H4 (cell line): ENCODE data around the gene GRIA1. TPM values are rescaled to one million over a fixed set of nuclear protein-coding genes. Genes with fewer than 3 reads are reported as not detected.
"Not testable (repeated sequence)": the region's sequence is repeated elsewhere in the genome, so short reads cannot be mapped to it uniquely, and the experiment has no call there.

Source experiments
- DNase-seq: peaks from one replicate; pipeline ENCODE4 v3.0.0-alpha.2; 2015; ENCODE audit warnings: low spot score
- total RNA-seq: library from RNA; depleted of rRNA; stranded (reverse); fragments of >200 nt; shearing (Covaris generic); gene quantifications from 2 replicates; pipeline ENCODE4 v1.2.3, GENCODE V29; 2014

The GRIA1 gene
- total RNA-seq, 1 experiment from 2014 or later, result not detected

- DNase-seq, result no peak
These were observed 228.9 kb downstream of the GRIA1 start for GRCh38 chr5:153719324-153719723.

DNA sequence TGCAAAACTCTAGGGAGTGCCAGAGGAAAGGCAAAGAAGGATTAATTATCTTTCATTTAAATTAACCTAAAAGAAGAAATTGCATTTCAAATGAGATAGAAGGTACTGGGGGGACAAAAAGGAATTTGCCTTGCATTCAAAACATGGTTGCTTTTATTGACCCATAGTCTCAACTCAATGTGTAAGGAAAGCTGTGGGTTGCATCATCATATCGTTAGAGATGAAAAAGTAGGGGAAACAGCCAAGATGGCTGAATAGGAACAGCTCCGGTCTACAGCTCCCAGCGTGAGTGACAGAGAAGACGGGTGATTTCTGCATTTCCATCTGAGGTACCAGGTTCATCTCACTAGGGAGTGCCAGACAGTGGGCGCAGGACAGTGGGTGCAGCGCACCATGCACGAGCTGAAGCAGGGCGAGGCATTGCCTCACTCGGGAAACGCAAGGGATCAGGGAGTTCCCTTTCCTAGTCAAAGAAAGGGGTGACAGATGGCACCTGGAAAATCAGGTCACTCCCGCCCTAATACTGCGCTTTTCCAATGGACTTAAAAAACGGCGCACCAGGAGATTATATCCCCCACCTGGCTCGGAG lies 232.6 kb downstream of the GRIA1 start:
- DNase-seq, result not testable (repeated sequence)

DNA sequence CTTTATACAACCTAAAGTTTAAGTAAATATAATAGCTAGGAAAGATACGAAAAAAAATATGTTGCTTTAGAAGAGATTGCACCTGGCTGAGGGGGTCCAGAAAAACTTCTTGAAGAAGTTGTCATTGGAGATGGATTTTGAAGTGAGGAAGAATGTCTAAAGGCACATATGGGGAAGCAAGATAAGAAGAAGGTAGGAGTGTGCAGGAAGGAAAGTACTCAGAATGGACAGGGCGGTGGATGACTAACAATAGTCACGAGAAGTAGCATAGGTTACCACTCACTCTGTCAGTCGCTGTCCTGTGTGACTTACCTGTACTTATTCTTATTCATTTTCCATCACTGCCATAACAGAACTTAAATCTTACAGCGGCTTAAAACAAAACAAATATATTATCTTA lies 251.6 kb downstream of the GRIA1 start:
- DNase-seq, result no peak

GRCh38 chr5:153744751-153745150 lies 254.3 kb downstream of the GRIA1 start:
- DNase-seq, result no peak

- DNase-seq, result no peak
These were observed 255.4 kb downstream of the GRIA1 start for GRCh38 chr5:153745778-153746395.

DNA sequence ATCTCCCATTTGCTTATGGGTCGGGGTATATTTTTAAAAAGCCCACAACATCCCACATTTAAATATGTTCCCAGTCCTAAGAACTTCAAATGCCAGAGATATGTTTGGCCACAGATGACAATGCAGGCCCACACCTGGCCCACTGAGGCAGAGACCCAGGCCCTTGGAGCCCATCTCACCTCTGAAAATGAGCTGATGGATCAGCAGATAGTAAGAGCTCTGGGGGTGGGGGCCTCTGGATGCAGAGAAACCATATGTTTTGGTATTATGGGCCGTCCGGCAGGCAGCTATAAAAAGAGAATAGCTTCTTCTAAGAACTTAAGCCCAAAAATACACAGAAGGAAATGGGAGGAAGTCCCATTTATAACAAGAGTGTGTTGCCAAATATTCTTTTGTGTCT lies 256.0 kb downstream of the GRIA1 start:
- DNase-seq, result no peak

- no peak for DNase-seq
These were observed 258.4 kb downstream of the GRIA1 start for GRCh38 chr5:153748823-153749222.

GRCh38 chr5:153749960-153750359 lies 259.5 kb downstream of the GRIA1 start:
- no peak for DNase-seq

GRCh38 chr5:153751251-153751650 lies 260.8 kb downstream of the GRIA1 start:
- no peak for DNase-seq

GRCh38 chr5:153752890-153753289 lies 262.4 kb downstream of the GRIA1 start:
- DNase-seq, result no peak

DNA sequence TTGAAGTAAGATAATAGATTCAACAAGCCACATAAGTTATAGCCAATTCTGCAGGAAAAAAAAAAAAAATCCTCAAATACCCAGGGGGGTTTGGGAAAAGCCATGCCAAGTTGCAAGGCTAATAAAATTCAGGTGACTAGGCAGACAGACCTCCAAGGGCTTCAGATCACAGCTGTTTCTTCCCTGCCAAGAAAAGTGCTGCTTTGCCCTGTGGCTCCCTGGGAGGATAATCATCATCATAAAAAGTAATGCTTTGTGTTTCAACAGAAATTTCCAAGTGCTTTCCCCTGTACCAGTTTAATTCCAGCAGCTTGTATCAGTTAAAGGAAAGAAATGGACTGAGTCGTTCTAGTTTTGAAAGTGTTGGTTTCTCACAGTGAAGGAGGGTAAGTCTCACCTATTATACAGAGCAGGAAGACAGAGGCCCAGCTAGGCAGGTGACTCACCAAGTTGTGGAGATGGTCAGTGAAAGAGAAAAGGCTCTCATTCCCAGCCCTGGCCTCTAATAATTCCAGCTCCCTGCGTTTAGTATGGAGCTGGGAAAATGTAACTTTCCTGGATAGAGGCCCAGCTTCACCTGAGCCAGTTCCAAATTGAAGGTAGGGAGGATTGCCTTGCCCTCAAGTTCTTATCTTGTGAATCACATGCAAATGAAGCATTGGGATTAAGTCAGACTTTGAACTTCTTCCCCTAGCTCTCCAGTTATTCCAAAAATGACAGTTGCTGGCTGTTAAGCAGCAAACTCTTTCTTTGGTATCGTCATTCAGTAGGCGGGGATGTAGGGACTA lies 263.4 kb downstream of the GRIA1 start:
- DNase-seq, result no peak

DNA sequence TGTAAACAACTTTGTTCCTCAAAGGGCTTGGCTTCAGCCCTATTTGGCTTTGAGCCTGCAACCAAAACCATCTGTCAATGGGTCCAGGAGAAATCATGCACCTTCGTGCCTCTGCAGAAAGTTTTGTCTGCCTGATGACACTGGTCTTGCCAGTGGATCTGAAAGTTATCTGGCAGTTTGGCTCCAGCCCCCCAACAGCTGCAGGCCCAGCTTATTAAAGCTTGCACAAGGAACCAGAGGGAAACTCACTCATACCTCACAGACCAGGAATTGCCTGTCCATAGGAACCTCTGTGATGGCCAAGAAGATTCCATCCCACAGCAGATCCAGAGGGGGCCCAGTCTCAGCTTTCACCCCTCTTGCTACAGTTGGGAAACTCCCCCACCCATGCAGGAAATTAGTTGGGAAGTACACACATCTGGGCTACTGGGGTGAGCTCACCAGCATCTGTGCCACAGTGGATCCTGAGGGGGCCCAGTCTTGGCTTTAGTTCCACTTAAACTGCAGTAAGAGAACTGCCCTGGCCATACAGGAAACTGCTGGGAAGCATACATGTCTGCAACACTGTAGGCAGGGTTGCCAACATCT lies 265.5 kb downstream of the GRIA1 start:
- DNase-seq, result no peak

DNA sequence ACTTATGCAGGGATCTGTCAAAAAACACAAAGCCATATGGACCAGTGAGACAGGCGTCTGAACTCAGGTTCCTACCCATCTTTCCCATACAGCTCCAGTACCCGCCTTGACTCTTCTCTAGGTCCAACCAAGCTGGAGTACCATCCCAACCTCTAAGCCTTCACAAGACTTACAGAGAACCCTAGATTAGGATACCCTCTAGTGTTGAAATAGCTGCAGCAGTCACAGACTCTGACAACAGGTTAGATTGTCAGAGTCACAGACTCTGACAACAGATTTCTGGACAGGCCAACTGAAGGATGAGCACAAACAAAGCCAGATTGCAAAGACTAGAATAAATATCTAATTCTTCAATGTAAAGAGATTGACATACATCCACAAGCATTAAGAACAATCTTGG lies 266.1 kb downstream of the GRIA1 start:
- no peak for DNase-seq

- no peak for DNase-seq
These were observed 275.5 kb downstream of the GRIA1 start for GRCh38 chr5:153765987-153766386.

DNA sequence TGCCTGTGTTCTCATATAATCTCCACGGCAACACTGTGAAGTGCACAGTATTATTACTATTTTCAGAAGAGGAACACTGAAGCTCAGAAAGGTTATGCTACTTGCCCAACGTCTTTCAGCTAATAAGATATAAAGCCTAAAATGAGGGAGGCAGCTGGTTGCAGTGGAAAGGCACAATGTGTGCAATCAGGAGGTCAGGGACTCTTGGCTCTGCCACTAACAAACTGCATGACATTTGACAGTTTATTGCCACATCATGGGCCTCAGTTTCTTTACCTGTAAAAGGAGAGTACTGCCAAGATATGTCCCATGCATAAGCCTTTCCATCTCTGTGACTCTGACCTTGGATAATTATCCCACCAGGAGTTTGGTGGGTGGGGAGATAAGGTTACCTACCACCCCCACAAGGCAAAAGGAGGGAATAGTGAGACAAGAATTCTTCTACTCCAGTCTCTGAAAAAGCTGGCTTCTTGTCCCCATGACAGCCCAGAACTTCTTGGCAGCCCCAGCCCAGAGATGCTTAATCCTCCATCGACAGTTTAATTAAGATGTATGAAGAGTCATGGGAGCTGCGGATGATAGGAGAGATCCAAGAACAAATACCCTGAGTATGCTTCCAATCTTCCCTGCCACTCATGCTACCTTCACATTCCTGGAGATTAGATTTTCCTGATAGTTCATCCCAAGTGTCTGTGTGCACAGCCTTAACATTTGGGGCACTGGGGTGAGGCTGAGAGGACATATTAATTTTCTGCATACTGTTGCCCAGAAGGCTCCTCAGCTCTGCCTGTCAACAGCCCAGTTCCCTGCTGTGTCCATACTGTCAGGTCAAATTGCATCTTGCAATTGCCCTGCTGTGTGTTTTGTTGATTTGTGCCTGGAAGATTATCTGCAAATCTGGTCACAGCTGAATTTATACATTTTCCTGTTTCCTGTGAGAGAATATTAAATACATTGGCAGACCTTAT lies 277.0 kb downstream of the GRIA1 start:
- no peak for DNase-seq

DNA sequence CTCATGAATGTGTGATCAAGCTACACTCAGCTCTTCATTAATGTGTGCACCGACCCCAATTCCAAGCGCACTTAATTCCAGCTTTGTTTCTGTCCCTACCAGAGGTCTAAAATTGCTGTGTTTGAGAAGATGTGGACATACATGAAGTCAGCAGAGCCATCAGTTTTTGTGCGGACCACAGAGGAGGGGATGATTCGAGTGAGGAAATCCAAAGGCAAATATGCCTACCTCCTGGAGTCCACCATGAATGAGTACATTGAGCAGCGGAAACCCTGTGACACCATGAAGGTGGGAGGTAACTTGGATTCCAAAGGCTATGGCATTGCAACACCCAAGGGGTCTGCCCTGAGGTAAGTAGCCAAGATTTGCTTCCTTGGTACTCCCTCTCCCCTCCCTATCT lies 279.6 kb downstream of the GRIA1 start:
- no peak for DNase-seq

- no peak for DNase-seq
These were observed 284.2 kb downstream of the GRIA1 start for GRCh38 chr5:153774686-153775085.

- DNase-seq, result no peak
These were observed 285.5 kb downstream of the GRIA1 start for GRCh38 chr5:153775923-153776322.

DNA sequence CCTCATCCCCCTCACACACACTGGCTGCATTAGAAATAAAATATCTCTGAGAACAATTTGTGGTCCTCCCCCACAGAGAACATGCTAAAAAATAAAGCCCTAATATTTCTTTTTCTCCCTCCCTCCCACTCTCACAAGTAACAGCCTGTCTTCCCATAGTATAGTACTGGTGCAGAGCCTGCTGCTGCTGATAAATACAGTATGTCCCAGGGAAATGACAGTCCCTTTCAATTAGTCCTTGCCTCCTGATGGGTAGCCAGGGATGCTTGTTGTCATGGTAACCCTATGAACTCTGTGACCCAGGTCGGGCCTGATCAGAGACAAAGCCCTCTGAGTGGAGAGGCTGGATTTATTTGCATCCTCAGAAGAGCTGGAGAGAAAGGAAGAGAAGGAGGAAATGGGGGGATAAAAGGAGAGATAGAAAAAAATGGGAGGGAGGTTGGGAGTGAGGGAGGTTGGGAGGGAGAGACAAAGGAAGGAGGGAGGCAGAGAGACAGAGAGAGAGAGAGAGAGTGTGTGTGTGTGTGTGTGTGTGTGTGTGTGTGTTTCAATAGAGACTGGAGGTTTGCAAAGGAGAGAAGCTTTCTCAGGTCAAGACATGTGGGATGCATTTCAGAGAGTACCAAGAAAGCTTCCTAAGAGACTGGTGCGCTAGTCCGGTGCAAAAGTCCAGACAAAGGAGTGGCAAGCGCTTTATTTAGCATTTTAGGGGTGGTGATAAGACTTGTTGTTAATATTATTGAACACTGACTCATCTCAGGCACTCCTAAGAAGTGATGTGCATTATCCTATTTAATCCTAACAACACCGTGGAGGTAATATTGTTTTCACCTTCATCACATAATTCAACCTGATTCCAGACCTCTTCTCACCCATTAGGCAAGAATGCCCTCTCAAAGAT lies 287.5 kb downstream of the GRIA1 start:
- DNase-seq, result no peak

- no peak for DNase-seq
These were observed 289.4 kb downstream of the GRIA1 start for GRCh38 chr5:153779836-153780235.
